B cell (primary cell): ENCODE results near the gene ZNF428. TPM values are rescaled to one million over a fixed set of nuclear protein-coding genes. Genes with fewer than 3 reads are reported as not detected.

Source experiments
- ATAC-seq: fragments of 200-7000 bp; cut with Tn5 transposase; one replicate; pipeline ENCODE4 v1.10.0; 2021; ENCODE audit warnings: low read depth, mild to moderate bottlenecking, moderate number of reproducible peaks, moderate library complexity
- CTCF ChIA-PET: fragments of 350-600 bp; sonication (Branson Sonifier 250); formaldehyde crosslinking; loops from one replicate; lab custom pipeline; 2021; ENCODE audit warnings: antibody characterized with exemption, inconsistent platforms; lab: Charles Lee
- POLR2A ChIA-PET: fragments of 350-600 bp; sonication (Branson Sonifier 250); formaldehyde crosslinking; loops from one replicate; lab custom pipeline; 2021; ENCODE audit warnings: antibody characterized with exemption; lab: Charles Lee
- DNase-seq: peaks from one replicate; pipeline ENCODE4 v3.0.0; 2013
- H2AFZ ChIP-seq: 2 replicates; pipeline ENCODE4 v1.6.1; 2012; ENCODE audit warnings: mild to moderate bottlenecking, low read depth, low read length; ENCODE audit not compliant: insufficient read depth, poor library complexity, severe bottlenecking
- H3K27ac ChIP-seq, 2 donors: 1 replicate in 1 of 2; 2 replicates in 1 of 2; pipeline ENCODE4 v1.5.1; 2012 to 2013; ENCODE audit warnings: low read length in 2 of 2, mild to moderate bottlenecking in 2 of 2, moderate library complexity in 1 of 2
- H3K27me3 ChIP-seq, 4 experiments: fragments of 200-600 bp in 1 of 4; sonication (generic) in 1 of 4; replicated peaks in 1 of 4; 1 replicate in 2 of 4; 2 replicates in 2 of 4; pipeline versions ENCODE4 v1.6.1 to v1.7.0; 2013 to 2016; ENCODE audit warnings: low read length in 3 of 4, mild to moderate bottlenecking in 2 of 4, mixed read lengths in 1 of 4, moderate library complexity in 1 of 4; ENCODE audit not compliant: insufficient read depth in 4 of 4, control insufficient read depth in 3 of 4; ENCODE audit errors: control extremely low read depth in 1 of 4
- H3K36me3 ChIP-seq, 2 experiments: replicated peaks in 1 of 2; 1 replicate in 1 of 2; 2 replicates in 1 of 2; pipeline versions ENCODE4 v1.6.1 to v1.7.1; 2013; ENCODE audit warnings: low read length in 1 of 2; ENCODE audit not compliant: insufficient read depth in 2 of 2, control insufficient read depth in 1 of 2; ENCODE audit errors: control extremely low read depth in 1 of 2, extremely low read depth in 1 of 2
- H3K4me1 ChIP-seq, 2 donors: fragments of 200-600 bp in 1 of 2; sonication (generic) in 1 of 2; 1 replicate in 1 of 2; 2 replicates in 1 of 2; pipeline versions ENCODE4 v1.5.1 to v1.6.1; 2013 to 2017; ENCODE audit warnings: low read length in 2 of 2; ENCODE audit not compliant: control insufficient read depth in 2 of 2, insufficient read depth in 2 of 2
- H3K4me2 ChIP-seq: replicated peaks from 2 replicates; pipeline ENCODE3; 2012; ENCODE audit warnings: mild to moderate bottlenecking, low read depth, low read length; ENCODE audit not compliant: poor library complexity, severe bottlenecking
- H3K4me3 ChIP-seq, 5 experiments: fragments of 200-600 bp in 1 of 5; sonication (generic) in 1 of 5; 1 replicate in 3 of 5; 2 replicates in 2 of 5; pipeline versions ENCODE4 v1.5.1 to v1.7.0; 2011 to 2016; ENCODE audit warnings: low read length in 4 of 5, mild to moderate bottlenecking in 4 of 5, low read depth in 2 of 5, control low read depth in 1 of 5, moderate library complexity in 1 of 5; ENCODE audit not compliant: insufficient read depth in 1 of 5; ENCODE audit errors: control extremely low read depth in 1 of 5, extremely low read depth in 1 of 5
- H3K79me2 ChIP-seq: fragments of 200-600 bp; sonication (generic); one replicate; pipeline ENCODE4 v1.6.0; 2016; ENCODE audit warnings: low read length; ENCODE audit not compliant: control insufficient read depth, insufficient read depth
- H3K9ac ChIP-seq: fragments of 200-600 bp; sonication (generic); 2 replicates; pipeline ENCODE4 v1.6.1; 2017; ENCODE audit warnings: mild to moderate bottlenecking, low read length, moderate library complexity
- H3K9me3 ChIP-seq, 3 donors: one replicate each; pipeline versions ENCODE4 v1.6.1 to v1.7.1; 2013; ENCODE audit warnings: low read length in 2 of 3; ENCODE audit not compliant: control insufficient read depth in 2 of 3, insufficient read depth in 1 of 3; ENCODE audit errors: control extremely low read depth in 1 of 3
- H4K20me1 ChIP-seq: 2 replicates; pipeline ENCODE4 v1.6.0; 2012; ENCODE audit warnings: mild to moderate bottlenecking, low read length; ENCODE audit not compliant: insufficient read depth, control insufficient read depth, poor library complexity, severe bottlenecking
- H3K27ac Mint-ChIP-seq: one replicate; pipeline ENCODE4 v1.8.0; 2021; ENCODE audit warnings: mixed read lengths
- H3K27me3 Mint-ChIP-seq: one replicate; pipeline ENCODE4 v1.8.0; 2021; ENCODE audit warnings: mixed read lengths
- H3K4me1 Mint-ChIP-seq: one replicate; pipeline ENCODE4 v1.8.0; 2021; ENCODE audit warnings: mixed read lengths
- H3K4me3 Mint-ChIP-seq: one replicate; pipeline ENCODE4 v1.8.0; 2021; ENCODE audit warnings: mixed read lengths
- H3K9me3 Mint-ChIP-seq: one replicate; pipeline ENCODE4 v1.8.0; 2022; ENCODE audit warnings: mixed read lengths; ENCODE audit not compliant: insufficient read depth
- CTCF ChIP-seq: fragments of 200-600 bp; IDR thresholded peaks from one replicate; pipeline ENCODE4 v1.8.0; 2022; ENCODE audit warnings: antibody characterized with exemption, mild to moderate bottlenecking
- EZH2 ChIP-seq: IDR thresholded peaks from 2 replicates; pipeline ENCODE4 v1.6.1; 2012; ENCODE audit warnings: borderline replicate concordance, low read depth, mild to moderate bottlenecking, moderate library complexity, low read length; ENCODE audit not compliant: insufficient read depth, poor library complexity, severe bottlenecking
- WGBS: methylation state at CpG from one replicate; pipeline ENCODE4 v1.1.5; 2013; ENCODE audit warnings: missing lambda C conversion rate; ENCODE audit not compliant: insufficient coverage; 5-methylcytosine and 5-hydroxymethylcytosine counted together
- intact Hi-C: fragments of 100-400 bp; cut with micrococcal nuclease; formaldehyde crosslinking; loops from one replicate; pipeline ENCODE4 v1.10.0; 2022
- polyA plus RNA-seq: library from polyadenylated mRNA; depleted of rRNA; stranded (reverse); fragments of >200 nt; gene quantifications from 2 replicates; pipeline ENCODE4 v1.2.3, GENCODE V29; 2012
- total RNA-seq, 2 donors: library from RNA; stranded (reverse); fragments of 120-200 nt in 1 of 2; gene quantifications; 1 replicate in 1 of 2; 2 replicates in 1 of 2; pipeline versions ENCODE4 v1.2.3 to v1.2.4, GENCODE V29; 2013 to 2022

Gene ZNF428
- total and polyA plus RNA-seq, 2 donors (not counting 1 experiment from before 2014, with no cell fraction given), result 16.9 to 19.7 TPM

- intact Hi-C loops, result loop anchor here (2.0 kb wide), 1 partner anchor 20 kb away; the partner anchor contains the start of gene ZNF428
- H3K4me2 ChIP-seq, result peak overlapping the region; percentile 97
- peaks cover 35% of the 10 kb centered on the region for H3K27me3 Mint-ChIP-seq
These were observed 19.6 kb upstream of the ZNF428 start for GRCh38 chr19:43638995-43639518.

More at GRCh38 chr19:43638995-43639518, 19.6 kb upstream of the ZNF428 start:
- no peaks in the 10 kb centered on the region for H3K36me3 ChIP-seq
- peaks cover 0 to 56% (median 18%) of the 10 kb centered on the region in 4 experiments for H3K27me3 ChIP-seq
- 12% methylated on average over 16 of the region's 18 CpGs for WGBS
- DNase-seq (no peak), ATAC-seq (no peak)
- H3K9me3 ChIP-seq, result no peaks in the 10 kb centered on the region
- H3K4me3 ChIP-seq, result peak overlapping the region in 2 of 5 experiments; percentile 19 to 29
- H3K4me1 ChIP-seq, result peaks cover 20 to 26% of the 10 kb centered on the region in 2 donors
- ChIA-PET CTCF (no interaction called here), POLR2A (interaction anchor here (0.6 kb wide), 1 partner anchor 12 kb away, joined by 5 read pairs; no protein-coding TSS in a partner anchor)
- peak overlapping the region; percentile 65 for H2AFZ ChIP-seq
- H4K20me1 ChIP-seq, result no peaks in the 10 kb centered on the region
- H3K9ac ChIP-seq, result peak overlapping the region; percentile 53
- no peaks in the 10 kb centered on the region for H3K79me2 ChIP-seq
- Mint-ChIP-seq H3K9me3 (no peaks in the 10 kb centered on the region), H3K27ac (peak overlapping the region; percentile 16), H3K4me3 (peak overlapping the region; percentile 80), H3K4me1 (peaks cover 25% of the 10 kb centered on the region)
- TF ChIP-seq EZH2 (no peak), CTCF (no peak)
- no peak overlapping the region for H3K27ac ChIP-seq
